Nephron (organoid): ENCODE measurements around the gene CTNNA3.

Experiments
- H3K27ac Mint-ChIP-seq, 3 experiments: 2 replicates each; pipeline ENCODE4 v1.8.0; 2020; ENCODE audit warnings: mixed read lengths in 3 of 3, mild to moderate bottlenecking in 2 of 3, moderate library complexity in 1 of 3
- H3K27me3 Mint-ChIP-seq: 2 replicates; pipeline ENCODE4 v1.8.0; 2021; ENCODE audit warnings: low read depth, mild to moderate bottlenecking, moderate library complexity, mixed read lengths
- H3K36me3 Mint-ChIP-seq: 2 replicates; pipeline ENCODE4 v1.8.0; 2020; ENCODE audit warnings: low read depth, mixed read lengths
- H3K4me1 Mint-ChIP-seq: 2 replicates; pipeline ENCODE4 v1.8.0; 2020; ENCODE audit warnings: mixed read lengths
- H3K4me3 Mint-ChIP-seq, 3 experiments: 2 replicates each; pipeline ENCODE4 v1.8.0; 2020; ENCODE audit warnings: mild to moderate bottlenecking in 3 of 3, mixed read lengths in 3 of 3, moderate library complexity in 2 of 3
- H3K9me3 Mint-ChIP-seq: 2 replicates; pipeline ENCODE4 v1.8.0; 2020; ENCODE audit warnings: mixed read lengths
- CTCF ChIP-seq, 3 experiments: fragments of 200-600 bp; sonication (generic); IDR thresholded peaks; one replicate each; pipeline ENCODE4 v1.5.0; 2021; ENCODE audit warnings: antibody characterized with exemption in 3 of 3; ENCODE audit not compliant: unreplicated experiment in 3 of 3

The CTNNA3 gene

GRCh38 chr10:65894961-65895360 is 1801.0 kb downstream of the CTNNA3 start:
- Mint-ChIP-seq H3K9me3 (no peaks in the 10 kb centered on the region), H3K27me3 (no peaks in the 10 kb centered on the region), H3K4me3 (no peak overlapping the region), H3K36me3 (no peaks in the 10 kb centered on the region), H3K4me1 (peaks cover 4% of the 10 kb centered on the region), H3K27ac (no peak overlapping the region)
- no peak for TF ChIP-seq CTCF (IDR thresholded peaks at IDR 0.05; ENCODE audit: unreplicated experiment in 3 of 3)

GRCh38 chr10:65894379-65894778 is 1801.6 kb downstream of the CTNNA3 start:
- no peak overlapping the region for H3K27ac Mint-ChIP-seq

GRCh38 chr10:65893676-65894075 is 1802.3 kb downstream of the CTNNA3 start:
- no peak for TF ChIP-seq CTCF (IDR thresholded peaks at IDR 0.05; ENCODE audit: unreplicated experiment in 3 of 3)
- H3K27me3 Mint-ChIP-seq: no peaks in the 10 kb centered on the region
- H3K4me3 Mint-ChIP-seq: no peak overlapping the region

More at GRCh38 chr10:65894379-65894778, 1801.6 kb downstream of the CTNNA3 start:
- H3K4me1 Mint-ChIP-seq: peaks cover 4% of the 10 kb centered on the region
- no peaks in the 10 kb centered on the region for H3K27me3 Mint-ChIP-seq
- TF ChIP-seq CTCF (IDR thresholded peaks at IDR 0.05; ENCODE audit: unreplicated experiment in 3 of 3): no peak
- no peaks in the 10 kb centered on the region for H3K36me3 Mint-ChIP-seq
- no peaks in the 10 kb centered on the region for H3K9me3 Mint-ChIP-seq
- no peak overlapping the region for H3K4me3 Mint-ChIP-seq

GRCh38 chr10:65892284-65892683 is 1803.7 kb downstream of the CTNNA3 start:
- H3K27ac Mint-ChIP-seq: no peak overlapping the region
- peaks cover 4% of the 10 kb centered on the region for H3K4me1 Mint-ChIP-seq
- TF ChIP-seq CTCF (IDR thresholded peaks at IDR 0.05; ENCODE audit: unreplicated experiment in 3 of 3): no peak
- H3K27me3 Mint-ChIP-seq: no peaks in the 10 kb centered on the region
- H3K9me3 Mint-ChIP-seq: peaks cover 6% of the 10 kb centered on the region
- no peaks in the 10 kb centered on the region for H3K36me3 Mint-ChIP-seq
- H3K4me3 Mint-ChIP-seq: no peak overlapping the region

More at GRCh38 chr10:65893676-65894075, 1802.3 kb downstream of the CTNNA3 start:
- Mint-ChIP-seq H3K27ac (no peak overlapping the region), H3K9me3 (no peaks in the 10 kb centered on the region), H3K4me1 (peaks cover 4% of the 10 kb centered on the region), H3K36me3 (no peaks in the 10 kb centered on the region)

- H3K36me3 Mint-ChIP-seq: no peaks in the 10 kb centered on the region
- H3K9me3 Mint-ChIP-seq: peaks cover 13% of the 10 kb centered on the region
- no peak overlapping the region for H3K4me3 Mint-ChIP-seq
- H3K4me1 Mint-ChIP-seq: peaks cover 4% of the 10 kb centered on the region
- no peaks in the 10 kb centered on the region for H3K27me3 Mint-ChIP-seq
- no peak for TF ChIP-seq CTCF (IDR thresholded peaks at IDR 0.05; ENCODE audit: unreplicated experiment in 3 of 3)
- H3K27ac Mint-ChIP-seq: no peak overlapping the region
Measured at GRCh38 chr10:65891073-65891981, 1804.7 kb downstream of the CTNNA3 start.

GRCh38 chr10:65864529-65864928 is 1831.5 kb downstream of the CTNNA3 start:
- no peak overlapping the region for H3K4me3 Mint-ChIP-seq
- H3K36me3 Mint-ChIP-seq: no peaks in the 10 kb centered on the region
- no peak overlapping the region for H3K27ac Mint-ChIP-seq
- H3K4me1 Mint-ChIP-seq: no peaks in the 10 kb centered on the region
- no peaks in the 10 kb centered on the region for H3K9me3 Mint-ChIP-seq
- H3K27me3 Mint-ChIP-seq: no peaks in the 10 kb centered on the region
- TF ChIP-seq CTCF (IDR thresholded peaks at IDR 0.05; ENCODE audit: unreplicated experiment in 3 of 3): no peak
